HepG2 (cell line): ENCODE measurements around the gene KRTAP4-7.
"Not testable (repeated sequence)": the region's sequence is repeated elsewhere in the genome, so short reads cannot be mapped to it uniquely, and the experiment has no call there.

Experiments used
- CEBPB ChIP-seq: IDR thresholded peaks from 2 replicates; pipeline ENCODE4 v1.6.1; 2011; ENCODE audit warnings: low read depth, low read length, improper control_type of control experiment, borderline replicate concordance
- FOSL2 ChIP-seq: sonication (generic); formaldehyde crosslinking; IDR thresholded peaks from 2 replicates; pipeline ENCODE4 v1.4.0; 2020; ENCODE audit warnings: missing genetic modification reagents
- GABPA ChIP-seq, 2 experiments: IDR thresholded peaks; 2 replicates each; pipeline ENCODE4 v1.6.1; 2011 to 2016; ENCODE audit warnings: low read depth in 2 of 2, low read length in 1 of 2, missing biosample characterization in 1 of 2, missing genetic modification characterization in 1 of 2
- KAT7 ChIP-seq: IDR thresholded peaks from 2 replicates; pipeline ENCODE4 v1.6.1; 2018; ENCODE audit warnings: borderline replicate concordance, missing compliant biosample characterization
- SUZ12 ChIP-seq: fragments of 150-350 bp; IDR thresholded peaks from 2 replicates; pipeline ENCODE4 v1.6.1; 2014; ENCODE audit warnings: low read depth, low read length
- TAF15 ChIP-seq: fragments of 200-400 bp; formaldehyde crosslinking; IDR thresholded peaks from one replicate; pipeline ENCODE4 v1.6.1; 2018; ENCODE audit warnings: mild to moderate bottlenecking, low read depth, low read length; ENCODE audit not compliant: poor library complexity, severe bottlenecking
- TEAD2 ChIP-seq: sonication (generic); formaldehyde crosslinking; IDR thresholded peaks from 2 replicates; pipeline ENCODE4 v1.9.0; 2021; ENCODE audit warnings: missing genetic modification reagents
- U2AF1 ChIP-seq: fragments of 200-400 bp; formaldehyde crosslinking; optimal IDR thresholded peaks from 2 replicates; pipeline ENCODE3; 2017; ENCODE audit warnings: mild to moderate bottlenecking, low read depth, low read length
- ZNF12 ChIP-seq: sonication (generic); formaldehyde crosslinking; IDR thresholded peaks from 2 replicates; pipeline ENCODE4 v1.5.0; 2020; ENCODE audit warnings: missing genetic modification reagents
- ZNF354B ChIP-seq: sonication (generic); formaldehyde crosslinking; IDR thresholded peaks from 2 replicates; pipeline ENCODE4 v1.8.0; 2022; ENCODE audit warnings: mild to moderate bottlenecking, missing genetic modification reagents
- ZNF530 ChIP-seq: sonication (generic); formaldehyde crosslinking; IDR thresholded peaks from 2 replicates; pipeline ENCODE4 v1.5.0; 2020; ENCODE audit warnings: low read depth, mild to moderate bottlenecking, missing genetic modification reagents

DNA sequence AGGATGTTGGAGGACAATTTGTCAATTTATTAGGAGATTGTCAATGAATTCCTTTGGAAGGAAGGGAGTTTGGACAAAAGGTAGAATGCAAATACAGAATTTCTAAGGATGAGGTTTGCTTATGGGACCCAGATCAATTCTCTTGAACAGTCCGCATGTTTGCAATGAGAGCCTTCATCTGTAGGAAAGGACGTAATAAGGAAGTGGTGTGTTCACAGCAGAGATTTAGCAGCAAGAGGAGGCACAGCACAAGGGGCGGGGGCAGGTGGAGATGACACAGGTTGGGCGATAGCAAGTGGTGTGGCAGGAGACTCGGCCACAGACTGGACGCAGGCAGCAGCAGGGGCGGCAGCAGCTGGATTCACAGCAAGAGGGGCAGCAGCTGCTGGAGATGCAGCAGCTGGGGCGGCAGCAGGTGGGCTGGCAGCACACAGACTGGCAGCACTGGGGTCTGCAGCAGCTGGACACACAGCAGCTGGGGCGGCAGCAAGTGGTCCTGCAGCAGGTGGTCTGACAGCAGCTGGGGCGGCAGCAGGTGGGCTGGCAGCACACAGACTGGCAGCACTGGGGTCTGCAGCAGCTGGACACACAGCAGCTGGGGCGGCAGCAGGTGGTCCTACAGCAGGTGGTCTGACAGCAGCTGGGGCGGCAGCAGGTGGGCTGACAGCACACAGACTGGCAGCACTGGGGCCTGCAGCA lies 39.5 kb downstream of the KRTAP4-7 start:
- TF ChIP-seq GABPA (IDR thresholded peaks at IDR 0.05; ENCODE audit: low read depth, low read length); GABPA (CRISPR knock-in tag; IDR thresholded peaks at IDR 0.05; ENCODE audit: low read depth); ZNF354B (CRISPR knock-in tag); TEAD2 (CRISPR knock-in tag); FOSL2 (CRISPR knock-in tag); CEBPB; U2AF1; KAT7 (CRISPR knock-in tag); ZNF12 (CRISPR knock-in tag); SUZ12; TAF15; ZNF530 (CRISPR knock-in tag): not testable (repeated sequence)
